ENCODE measurements around the gene PPP1R10. TPM values are rescaled to one million over a fixed set of nuclear protein-coding genes. Genes with fewer than 3 reads are reported as not detected.

Gene PPP1R10
- total and polyA plus RNA-seq, 2 of the 13 experiments (the other 11 are each of a cell fraction or from before 2014, with no cell fraction given) = 26.3 to 38.4 TPM

DNA sequence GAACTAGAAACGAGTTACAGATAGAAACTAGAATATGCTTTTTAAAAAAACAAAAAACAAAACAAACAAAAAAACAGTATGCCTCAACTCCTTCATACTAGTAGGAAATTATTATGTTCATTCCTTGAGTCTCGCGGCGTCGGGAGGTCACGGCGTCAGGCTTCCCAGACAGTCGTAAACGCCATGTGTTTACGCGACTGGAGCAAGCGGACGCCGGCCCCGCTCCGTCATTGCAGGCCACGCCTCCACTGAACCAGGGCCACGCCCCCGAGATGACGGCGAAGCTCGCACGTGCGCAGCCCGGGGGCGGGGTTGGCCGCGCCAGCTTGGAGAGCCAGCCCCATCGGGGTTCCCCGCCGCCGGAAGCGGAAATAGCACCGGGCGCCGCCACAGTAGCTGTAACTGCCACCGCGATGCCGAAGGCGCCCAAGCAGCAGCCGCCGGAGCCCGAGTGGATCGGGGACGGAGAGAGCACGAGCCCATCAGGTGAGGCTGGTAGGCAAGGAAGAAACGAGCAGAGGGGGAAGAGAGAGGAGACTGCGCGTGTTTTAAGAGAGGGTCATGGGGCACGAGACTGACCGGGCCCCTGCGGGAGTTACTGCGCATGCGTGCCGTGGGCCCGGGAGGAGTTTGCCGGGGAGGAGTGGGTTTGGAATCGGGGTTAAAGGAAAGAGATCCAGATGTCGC is 45.8 kb downstream of the PPP1R10 start, which contains the start of gene ABCF1 (continued):
- TF ChIP-seq ZNF589 (CRISPR knock-in tag; conservative IDR thresholded peaks at IDR 0.05) = peak; percentile 86
- peak; percentile 83 for TF ChIP-seq MEIS1 (CRISPR knock-in tag; IDR thresholded peaks at IDR 0.05; ENCODE audit: borderline replicate concordance)
- no peak for TF ChIP-seq SRF (IDR thresholded peaks at IDR 0.05; ENCODE audit: low read depth, low read length)
- TF ChIP-seq, protein P1, sequence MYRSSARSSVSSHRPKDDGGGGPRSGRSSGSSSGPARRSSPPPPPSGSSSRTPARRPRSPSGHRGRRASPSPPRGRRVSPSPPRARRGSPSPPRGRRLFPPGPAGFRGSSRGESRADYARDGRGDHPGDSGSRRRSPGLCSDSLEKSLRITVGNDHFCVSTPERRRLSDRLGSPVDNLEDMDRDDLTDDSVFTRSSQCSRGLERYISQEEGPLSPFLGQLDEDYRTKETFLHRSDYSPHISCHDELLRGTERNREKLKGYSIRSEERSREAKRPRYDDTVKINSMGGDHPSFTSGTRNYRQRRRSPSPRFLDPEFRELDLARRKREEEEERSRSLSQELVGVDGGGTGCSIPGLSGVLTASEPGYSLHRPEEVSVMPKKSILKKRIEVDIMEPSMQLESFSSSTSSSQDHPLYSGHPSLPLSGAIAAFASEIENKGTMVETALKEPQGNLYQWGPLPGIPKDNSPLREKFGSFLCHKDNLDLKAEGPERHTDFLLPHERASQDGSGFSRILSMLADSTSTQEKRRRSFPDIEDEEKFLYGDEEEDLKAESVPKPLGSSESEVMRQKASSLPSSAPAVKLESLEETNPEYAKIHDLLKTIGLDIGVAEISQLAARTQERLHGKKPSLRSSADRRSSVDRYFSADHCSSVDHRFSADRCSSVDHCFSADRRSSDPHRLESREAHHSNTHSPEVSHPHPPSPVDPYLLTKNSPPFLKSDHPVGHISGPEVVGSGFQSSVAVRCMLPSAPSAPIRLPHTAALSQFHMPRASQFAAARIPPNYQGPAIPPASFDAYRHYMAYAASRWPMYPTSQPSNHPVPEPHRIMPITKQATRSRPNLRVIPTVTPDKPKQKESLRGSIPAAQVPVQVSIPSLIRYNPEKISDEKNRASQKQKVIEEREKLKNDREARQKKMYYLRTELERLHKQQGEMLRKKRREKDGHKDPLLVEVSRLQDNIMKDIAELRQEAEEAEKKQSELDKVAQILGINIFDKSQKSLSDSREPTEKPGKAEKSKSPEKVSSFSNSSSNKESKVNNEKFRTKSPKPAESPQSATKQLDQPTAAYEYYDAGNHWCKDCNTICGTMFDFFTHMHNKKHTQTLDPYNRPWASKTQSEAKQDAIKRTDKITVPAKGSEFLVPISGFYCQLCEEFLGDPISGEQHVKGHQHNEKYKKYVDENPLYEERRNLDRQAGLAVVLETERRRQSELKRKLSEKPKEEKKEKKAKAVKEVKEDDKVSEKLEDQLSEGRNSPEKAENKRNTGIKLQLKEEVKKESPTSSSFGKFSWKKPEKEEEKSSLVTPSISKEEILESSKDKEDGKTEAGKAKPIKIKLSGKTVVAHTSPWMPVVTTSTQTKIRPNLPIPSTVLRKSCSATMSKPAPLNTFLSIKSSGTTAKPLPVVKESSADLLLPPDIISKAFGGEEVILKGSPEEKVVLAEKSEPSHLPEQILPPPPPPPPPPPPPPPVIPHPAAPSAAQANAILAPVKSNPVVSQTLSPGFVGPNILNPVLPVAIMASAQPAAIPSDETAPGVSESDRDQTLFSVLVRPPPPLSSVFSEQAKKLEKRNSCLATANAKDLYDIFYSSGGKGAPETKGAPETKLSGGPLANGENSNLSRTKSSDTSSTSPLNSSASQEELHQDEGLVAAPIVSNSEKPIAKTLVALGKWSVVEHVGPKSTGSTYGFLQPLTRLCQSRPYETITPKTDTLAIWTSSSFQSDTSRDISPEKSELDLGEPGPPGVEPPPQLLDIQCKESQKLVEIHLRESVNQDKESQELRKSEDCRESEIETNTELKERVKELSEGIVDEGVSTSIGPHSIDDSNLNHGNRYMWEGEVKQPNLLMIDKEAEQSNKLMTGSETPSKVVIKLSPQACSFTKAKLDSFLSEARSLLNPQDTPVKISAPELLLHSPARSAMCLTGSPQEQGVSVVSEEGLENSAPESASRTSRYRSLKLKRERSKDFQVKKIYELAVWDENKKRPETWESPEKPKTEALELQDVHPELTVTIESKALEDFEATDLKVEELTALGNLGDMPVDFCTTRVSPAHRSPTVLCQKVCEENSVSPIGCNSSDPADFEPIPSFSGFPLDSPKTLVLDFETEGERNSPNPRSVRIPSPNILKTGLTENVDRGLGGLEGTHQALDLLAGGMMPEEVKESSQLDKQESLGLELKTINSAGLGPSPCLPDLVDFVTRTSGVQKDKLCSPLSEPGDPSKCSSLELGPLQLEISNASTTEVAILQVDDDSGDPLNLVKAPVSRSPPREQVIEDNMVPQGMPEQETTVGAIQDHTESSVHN (CRISPR knock-in tag; IDR thresholded peaks at IDR 0.05) = peak; percentile 83; the same call in 1 of the 2 replicates
- TF ChIP-seq, protein P2, sequence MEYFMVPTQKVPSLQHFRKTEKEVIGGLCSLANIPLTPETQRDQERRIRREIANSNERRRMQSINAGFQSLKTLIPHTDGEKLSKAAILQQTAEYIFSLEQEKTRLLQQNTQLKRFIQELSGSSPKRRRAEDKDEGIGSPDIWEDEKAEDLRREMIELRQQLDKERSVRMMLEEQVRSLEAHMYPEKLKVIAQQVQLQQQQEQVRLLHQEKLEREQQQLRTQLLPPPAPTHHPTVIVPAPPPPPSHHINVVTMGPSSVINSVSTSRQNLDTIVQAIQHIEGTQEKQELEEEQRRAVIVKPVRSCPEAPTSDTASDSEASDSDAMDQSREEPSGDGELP (IDR thresholded peaks at IDR 0.05; ENCODE audit: borderline replicate concordance, low read depth) = peak; percentile 73; the same call in 1 of the 2 replicates
- peak; percentile 91 for TF ChIP-seq TAF1 (CRISPR knock-in tag; IDR thresholded peaks at IDR 0.05)
- peak; percentile 90; the same call in 1 of the 2 replicates for TF ChIP-seq ZFYVE20 (CRISPR knock-in tag; IDR thresholded peaks at IDR 0.05; ENCODE audit: borderline replicate concordance, low read depth)
- TF ChIP-seq ZNF12 (CRISPR knock-in tag; IDR thresholded peaks at IDR 0.05) = no peak; the same call in 1 of the 2 replicates
- TF ChIP-seq, protein P3, sequence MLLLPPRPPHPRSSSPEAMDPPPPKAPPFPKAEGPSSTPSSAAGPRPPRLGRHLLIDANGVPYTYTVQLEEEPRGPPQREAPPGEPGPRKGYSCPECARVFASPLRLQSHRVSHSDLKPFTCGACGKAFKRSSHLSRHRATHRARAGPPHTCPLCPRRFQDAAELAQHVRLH (CRISPR knock-in tag; IDR thresholded peaks at IDR 0.05; ENCODE audit: borderline replicate concordance, low read depth) = peak; percentile 100
- TF ChIP-seq ZFY (CRISPR knock-in tag; IDR thresholded peaks at IDR 0.05) = peak; percentile 98
- peak; percentile 100 for TF ChIP-seq PHF8 (CRISPR knock-in tag; IDR thresholded peaks at IDR 0.05)
- no peak for TF ChIP-seq SMARCE1 (IDR thresholded peaks at IDR 0.05; ENCODE audit: borderline replicate concordance)
- TF ChIP-seq FOSL2 (CRISPR knock-in tag; IDR thresholded peaks at IDR 0.05) = peak; percentile 57
- TF ChIP-seq DR1 (CRISPR knock-in tag; IDR thresholded peaks at IDR 0.05) = peak; percentile 84
- TF ChIP-seq TRIM24 (CRISPR knock-in tag; IDR thresholded peaks at IDR 0.05) = no peak
- TF ChIP-seq ZSCAN25 (CRISPR knock-in tag; IDR thresholded peaks at IDR 0.05) = peak; percentile 51
- peak; percentile 98 for TF ChIP-seq KDM3A (CRISPR knock-in tag; IDR thresholded peaks at IDR 0.05; ENCODE audit: low read depth)
- TF ChIP-seq SIX1 (CRISPR knock-in tag; IDR thresholded peaks at IDR 0.05; ENCODE audit: borderline replicate concordance) = peak; percentile 78; the same call in 1 of the 2 replicates
- peak; percentile 94; the same call in 1 of the 2 replicates for TF ChIP-seq SIN3A (IDR thresholded peaks at IDR 0.05; ENCODE audit: borderline replicate concordance, low read depth, low read length)
- TF ChIP-seq NCOA1 (CRISPR knock-in tag; IDR thresholded peaks at IDR 0.05) = no peak
- TF ChIP-seq ADNP (CRISPR knock-in tag; IDR thresholded peaks at IDR 0.05) = no peak
- no peak for TF ChIP-seq AGO2 (optimal IDR thresholded peaks at IDR 0.05; ENCODE audit: low read depth, low read length)
